ENCODE data around the gene SPECC1. TPM values are rescaled to one million over a fixed set of nuclear protein-coding genes. Genes with fewer than 3 reads are reported as not detected.

The SPECC1 gene
- total and polyA plus RNA-seq, 2 donors (not counting 1 experiment from before 2014, with no cell fraction given): 13.4 to 30.9 TPM

Other genes with a start within 250 kb of the SPECC1 start
- 46.1 and 46.5 TPM in 2 replicates for gene ULK2, start 141.4 kb upstream of the SPECC1 start, total RNA-seq
- gene ULK2, start 141.4 kb upstream of the SPECC1 start, polyA plus RNA-seq: 15.8 and 20.0 TPM in 2 replicates
- gene AKAP10, start 31.5 kb upstream of the SPECC1 start, total RNA-seq: 23.9 and 29.2 TPM in 2 replicates
- gene AKAP10, start 31.5 kb upstream of the SPECC1 start, polyA plus RNA-seq: 16.9 and 19.0 TPM in 2 replicates

Measured in fibroblast of lung (primary cell).